HepG2 (cell line): Measurements from ENCODE around the gene TMEM61. TPM values are rescaled to one million over a fixed set of nuclear protein-coding genes. Genes with fewer than 3 reads are reported as not detected.

Source experiments
- ATAC-seq: fragments of 200-7000 bp; cut with Tn5 transposase; 3 replicates; pipeline ENCODE4 v1.9.1; 2020; ENCODE audit warnings: mild to moderate bottlenecking, moderate library complexity
- BruUV-seq: library from RNA; stranded (reverse); fragments of 400-500 nt; replicated peaks from 2 replicates; lab custom pipeline; 2021; lab: Mats Ljungman, UMichigan
- CTCF ChIA-PET: fragments of 300-600 bp; formaldehyde crosslinking; extraction: SDS; loops from one replicate; lab custom pipeline; 2021; ENCODE audit warnings: low total read pairs, inconsistent platforms, low intra/inter-chr PET ratio; lab: Yijun Ruan, JAX
- POLR2A ChIA-PET: fragments of 350-600 bp; sonication (Branson Sonifier 250); formaldehyde crosslinking; loops from one replicate; lab custom pipeline; 2020; ENCODE audit warnings: antibody characterized with exemption, inconsistent platforms; lab: Yijun Ruan, JAX
- DNase-seq: peaks from one replicate; pipeline ENCODE4 v3.0.0-alpha.2; 2015; ENCODE audit warnings: low spot score
- FAIRE-seq: peaks from 3 replicates; lab custom pipeline; 2011; peaks lifted over from hg19 to GRCh38; lab: Jason Lieb, UNC
- H2AFZ ChIP-seq: one replicate; pipeline ENCODE4 v1.6.1; 2011; ENCODE audit warnings: low read length, inconsistent platforms
- H3K27ac ChIP-seq: fragments of 300-600 bp; 3 replicates; pipeline ENCODE4 v1.8.0; 2011; ENCODE audit warnings: mixed run types, mild to moderate bottlenecking, mixed read lengths, low read length, inconsistent platforms; ENCODE audit not compliant: insufficient read depth; ENCODE audit errors: extremely low read length
- H3K27me3 ChIP-seq, 2 experiments: fragments of 200-600 bp in 1 of 2; 2 replicates in 1 of 2; 3 replicates in 1 of 2; pipeline versions ENCODE4 v1.6.0 to v1.8.0; 2011; ENCODE audit warnings: low read length in 2 of 2, mild to moderate bottlenecking in 2 of 2, moderate library complexity in 2 of 2, inconsistent platforms in 1 of 2; ENCODE audit not compliant: insufficient read depth in 2 of 2, control insufficient read depth in 1 of 2
- H3K36me3 ChIP-seq, 2 experiments: fragments of 200-600 bp in 1 of 2; replicated peaks in 1 of 2; 2 replicates in 1 of 2; 3 replicates in 1 of 2; pipeline versions ENCODE4 v1.5.1 to v1.8.0; 2011; ENCODE audit warnings: low read length in 2 of 2, inconsistent platforms in 1 of 2; ENCODE audit not compliant: insufficient read depth in 2 of 2, control insufficient read depth in 1 of 2
- H3K4me1 ChIP-seq: 2 replicates; pipeline ENCODE4 v1.5.1; 2012; ENCODE audit warnings: low read length, inconsistent platforms; ENCODE audit not compliant: insufficient read depth
- H3K4me2 ChIP-seq: 2 replicates; pipeline ENCODE4 v1.6.0; 2011; ENCODE audit warnings: low read depth, low read length, inconsistent platforms
- H3K4me3 ChIP-seq, 3 experiments: fragments of 200-600 bp in 1 of 3; sonication (generic), shearing (Covaris generic) in 1 of 3; replicated peaks in 1 of 3; 2 replicates each; pipeline ENCODE4 v1.5.1; 2011 to 2016; ENCODE audit warnings: low read length in 3 of 3, inconsistent platforms in 2 of 3, low read depth in 2 of 3, mild to moderate bottlenecking in 2 of 3, control low read depth in 1 of 3, mixed read lengths in 1 of 3; ENCODE audit not compliant: insufficient read depth in 1 of 3
- H3K79me2 ChIP-seq: one replicate; pipeline ENCODE4 v1.6.1; 2011; ENCODE audit warnings: low read length, inconsistent platforms; ENCODE audit not compliant: insufficient read depth
- H3K9ac ChIP-seq: 2 replicates; pipeline ENCODE4 v1.6.0; 2011; ENCODE audit warnings: mild to moderate bottlenecking, low read depth, low read length, inconsistent platforms; ENCODE audit not compliant: insufficient read depth
- H3K9me3 ChIP-seq: 2 replicates; pipeline ENCODE4 v1.5.1; 2012; ENCODE audit warnings: mild to moderate bottlenecking, low read length
- H4K20me1 ChIP-seq: 2 replicates; pipeline ENCODE4 v1.6.0; 2011; ENCODE audit warnings: inconsistent platforms, mild to moderate bottlenecking, low read length, moderate library complexity; ENCODE audit not compliant: insufficient read depth
- AGO1 ChIP-seq: fragments of 200-400 bp; formaldehyde crosslinking; IDR thresholded peaks from 2 replicates; pipeline ENCODE4 v1.6.1; 2017; ENCODE audit warnings: mild to moderate bottlenecking, low read depth, low read length, moderate library complexity; ENCODE audit not compliant: poor library complexity, severe bottlenecking
- EED ChIP-seq: sonication (generic); formaldehyde crosslinking; IDR thresholded peaks from 2 replicates; pipeline ENCODE4 v1.5.0; 2020; ENCODE audit warnings: mild to moderate bottlenecking, missing genetic modification reagents
- MYC ChIP-seq: sonication (generic); formaldehyde crosslinking; IDR thresholded peaks from 2 replicates; pipeline ENCODE4 v1.9.0; 2021; ENCODE audit warnings: missing genetic modification reagents, borderline replicate concordance
- ZFX ChIP-seq: sonication (generic); formaldehyde crosslinking; IDR thresholded peaks from 2 replicates; pipeline ENCODE4 v1.4.0; 2020; ENCODE audit warnings: mild to moderate bottlenecking, low read depth, missing genetic modification reagents, moderate library complexity
- ZNF362 ChIP-seq: sonication (generic); formaldehyde crosslinking; IDR thresholded peaks from 2 replicates; pipeline ENCODE4 v1.4.0; 2020; ENCODE audit warnings: missing genetic modification reagents, mild to moderate bottlenecking, borderline replicate concordance
- ZNF788 ChIP-seq: sonication (generic); formaldehyde crosslinking; IDR thresholded peaks from 2 replicates; pipeline ENCODE4 v1.5.0; 2020; ENCODE audit warnings: mild to moderate bottlenecking, missing genetic modification reagents, borderline replicate concordance
- in situ Hi-C: cut with HindIII; loops from 2 replicates; pipeline ENCODE4 v1.10.0; 2017; ENCODE audit warnings: low pct_unique_long_range_greater_than_20kb; ENCODE audit not compliant: extremely low pct_ligation_motif_present
- intact Hi-C: fragments of 100-400 bp; cut with micrococcal nuclease; formaldehyde crosslinking; loops from one replicate; pipeline ENCODE4 v1.10.0; 2022; ENCODE audit not compliant: unreplicated experiment
- polyA plus RNA-seq, 8 experiments: library from polyadenylated mRNA; depleted of rRNA in 3 of 8; stranded (reverse) in 7 of 8; unstranded in 1 of 8; fragments of >200 nt; fragmentation: Illumina TruSeq in 4 of 8; extraction: Trizol in 4 of 8; gene quantifications; 2 replicates each; pipeline versions ENCODE4 v1.2.1 to v1.2.3, GENCODE V29; 2011 to 2016; ENCODE audit warnings: low read depth in 4 of 8, missing spikeins in 1 of 8, mixed read lengths in 1 of 8; ENCODE audit not compliant: insufficient read depth in 1 of 8
- total RNA-seq, 5 experiments: library from RNA; depleted of rRNA; stranded (reverse); fragments of >200 nt; fragmentation: Illumina TruSeq; extraction: Trizol; gene quantifications; 2 replicates each; pipeline ENCODE4 v1.2.3, GENCODE V29; 2016; ENCODE audit warnings: low read depth in 1 of 5
- TF ChIP-seq, protein P1 (sequence below): sonication (generic); formaldehyde crosslinking; IDR thresholded peaks from 2 replicates; pipeline ENCODE4 v1.4.0; 2020; ENCODE audit warnings: mild to moderate bottlenecking, missing genetic modification reagents

TMEM61 gene
- total and polyA plus RNA-seq, 2 of the 13 experiments (the other 11 are each of a cell fraction or from before 2014, with no cell fraction given): not detected

- Histone ChIP-seq H3K9ac (no peak overlapping the region), H3K36me3 (no peaks in the 10 kb centered on the region), H3K27ac (no peak overlapping the region), H3K9me3 (no peaks in the 10 kb centered on the region), H3K79me2 (no peaks in the 10 kb centered on the region), H3K4me1 (peaks cover 15% of the 10 kb centered on the region), H2AFZ (no peak overlapping the region), H3K4me3 (no peak overlapping the region), H3K4me2 (no peak overlapping the region), H4K20me1 (no peaks in the 10 kb centered on the region), H3K27me3 (peaks cover 11 to 52% of the 10 kb centered on the region in 2 experiments)
- POLR2A ChIA-PET: no interaction called here
- TF ChIP-seq ZNF788 (CRISPR knock-in tag) (no peak), AGO1 (no peak), EED (CRISPR knock-in tag) (no peak), MYC (CRISPR knock-in tag) (no peak), ZFX (CRISPR knock-in tag) (no peak), ZNF362 (no peak)
- TF ChIP-seq, protein P1, sequence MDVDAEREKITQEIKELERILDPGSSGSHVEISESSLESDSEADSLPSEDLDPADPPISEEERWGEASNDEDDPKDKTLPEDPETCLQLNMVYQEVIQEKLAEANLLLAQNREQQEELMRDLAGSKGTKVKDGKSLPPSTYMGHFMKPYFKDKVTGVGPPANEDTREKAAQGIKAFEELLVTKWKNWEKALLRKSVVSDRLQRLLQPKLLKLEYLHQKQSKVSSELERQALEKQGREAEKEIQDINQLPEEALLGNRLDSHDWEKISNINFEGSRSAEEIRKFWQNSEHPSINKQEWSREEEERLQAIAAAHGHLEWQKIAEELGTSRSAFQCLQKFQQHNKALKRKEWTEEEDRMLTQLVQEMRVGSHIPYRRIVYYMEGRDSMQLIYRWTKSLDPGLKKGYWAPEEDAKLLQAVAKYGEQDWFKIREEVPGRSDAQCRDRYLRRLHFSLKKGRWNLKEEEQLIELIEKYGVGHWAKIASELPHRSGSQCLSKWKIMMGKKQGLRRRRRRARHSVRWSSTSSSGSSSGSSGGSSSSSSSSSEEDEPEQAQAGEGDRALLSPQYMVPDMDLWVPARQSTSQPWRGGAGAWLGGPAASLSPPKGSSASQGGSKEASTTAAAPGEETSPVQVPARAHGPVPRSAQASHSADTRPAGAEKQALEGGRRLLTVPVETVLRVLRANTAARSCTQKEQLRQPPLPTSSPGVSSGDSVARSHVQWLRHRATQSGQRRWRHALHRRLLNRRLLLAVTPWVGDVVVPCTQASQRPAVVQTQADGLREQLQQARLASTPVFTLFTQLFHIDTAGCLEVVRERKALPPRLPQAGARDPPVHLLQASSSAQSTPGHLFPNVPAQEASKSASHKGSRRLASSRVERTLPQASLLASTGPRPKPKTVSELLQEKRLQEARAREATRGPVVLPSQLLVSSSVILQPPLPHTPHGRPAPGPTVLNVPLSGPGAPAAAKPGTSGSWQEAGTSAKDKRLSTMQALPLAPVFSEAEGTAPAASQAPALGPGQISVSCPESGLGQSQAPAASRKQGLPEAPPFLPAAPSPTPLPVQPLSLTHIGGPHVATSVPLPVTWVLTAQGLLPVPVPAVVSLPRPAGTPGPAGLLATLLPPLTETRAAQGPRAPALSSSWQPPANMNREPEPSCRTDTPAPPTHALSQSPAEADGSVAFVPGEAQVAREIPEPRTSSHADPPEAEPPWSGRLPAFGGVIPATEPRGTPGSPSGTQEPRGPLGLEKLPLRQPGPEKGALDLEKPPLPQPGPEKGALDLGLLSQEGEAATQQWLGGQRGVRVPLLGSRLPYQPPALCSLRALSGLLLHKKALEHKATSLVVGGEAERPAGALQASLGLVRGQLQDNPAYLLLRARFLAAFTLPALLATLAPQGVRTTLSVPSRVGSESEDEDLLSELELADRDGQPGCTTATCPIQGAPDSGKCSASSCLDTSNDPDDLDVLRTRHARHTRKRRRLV (CRISPR knock-in tag): no peak
- peak; percentile 74 for ATAC-seq
- DNase-seq: peak; percentile 43
- CTCF ChIA-PET: no interaction called here
- no TSS peak for BruUV-seq
- FAIRE-seq: no peak
- in situ Hi-C loops: no loop called here
- intact Hi-C loops: no loop called here
These were observed 2.3 kb downstream of the TMEM61 start for GRCh38 chr1:54982739-54983138.
